Mesothelial cell of epicardium (in vitro differentiated cells): ENCODE results near the gene IL7R. TPM values are rescaled to one million over a fixed set of nuclear protein-coding genes. Genes with fewer than 3 reads are reported as not detected.
A peak's percentile ranks its signal among the peaks of the same experiment; 100 is the strongest.

Experiments used
- DNase-seq, 2 experiments: peaks; one replicate each; pipeline ENCODE4 v3.0.0; 2021; ENCODE audit warnings: low spot score in 2 of 2; ENCODE audit not compliant: unreplicated experiment in 2 of 2
- H3K27ac Mint-ChIP-seq: 2 replicates; pipeline ENCODE4 v1.8.0; 2021; ENCODE audit warnings: mixed read lengths
- H3K27me3 Mint-ChIP-seq: 2 replicates; pipeline ENCODE4 v1.8.0; 2021; ENCODE audit warnings: low read depth, mixed read lengths
- H3K36me3 Mint-ChIP-seq: 2 replicates; pipeline ENCODE4 v1.8.0; 2021; ENCODE audit warnings: mixed read lengths
- H3K4me1 Mint-ChIP-seq: 2 replicates; pipeline ENCODE4 v1.8.0; 2021; ENCODE audit warnings: mixed read lengths
- H3K4me3 Mint-ChIP-seq: 2 replicates; pipeline ENCODE4 v1.8.0; 2021; ENCODE audit warnings: mild to moderate bottlenecking, moderate library complexity, mixed read lengths
- H3K9me3 Mint-ChIP-seq: 2 replicates; pipeline ENCODE4 v1.8.0; 2021; ENCODE audit warnings: mixed read lengths
- CTCF ChIP-seq: fragments of 200-600 bp; sonication (generic); IDR thresholded peaks from one replicate; pipeline ENCODE4 v1.5.0; 2021; ENCODE audit warnings: antibody characterized with exemption; ENCODE audit not compliant: unreplicated experiment
- total RNA-seq: library from RNA; stranded (reverse); gene quantifications from 3 replicates; pipeline ENCODE4 v1.2.1, GENCODE V29; 2021

IL7R gene
- total RNA-seq, 1 donor from 2014 or later = 0.13 TPM

GRCh38 chr5:35921930-35922329 lies 65.2 kb downstream of the IL7R start:
- Mint-ChIP-seq H3K27me3 (peaks cover 59% of the 10 kb centered on the region), H3K4me3 (no peak overlapping the region), H3K4me1 (peaks cover 12% of the 10 kb centered on the region), H3K9me3 (peaks cover 13% of the 10 kb centered on the region), H3K27ac (no peak overlapping the region), H3K36me3 (no peaks in the 10 kb centered on the region)
- no peak for TF ChIP-seq CTCF
- DNase-seq = no peak

DNA sequence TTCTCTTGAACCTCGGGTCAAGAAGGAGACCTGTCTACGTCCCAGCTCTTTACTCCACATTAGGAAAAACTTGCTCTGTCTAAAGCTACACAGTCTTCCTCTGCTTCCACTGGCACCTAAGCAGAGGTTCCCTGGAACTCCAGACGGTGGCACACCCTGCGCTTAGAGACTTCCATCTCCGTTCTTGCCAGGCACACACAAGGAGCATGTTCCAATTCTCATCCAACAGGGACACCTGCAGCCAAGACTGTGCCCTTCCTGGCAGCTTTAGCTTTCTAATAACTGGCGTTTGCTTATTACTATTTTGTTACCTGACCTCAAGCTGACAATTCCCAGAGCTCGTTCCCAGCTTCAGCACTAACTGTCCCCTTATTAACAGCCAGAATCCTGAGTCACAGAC lies 65.8 kb downstream of the IL7R start:
- DNase-seq = no peak
- H3K4me3 Mint-ChIP-seq = no peak overlapping the region
- no peak for TF ChIP-seq CTCF
- H3K9me3 Mint-ChIP-seq = peaks cover 13% of the 10 kb centered on the region
- no peak overlapping the region for H3K27ac Mint-ChIP-seq
- no peaks in the 10 kb centered on the region for H3K36me3 Mint-ChIP-seq
- peaks cover 64% of the 10 kb centered on the region for H3K27me3 Mint-ChIP-seq
- peaks cover 12% of the 10 kb centered on the region for H3K4me1 Mint-ChIP-seq

- DNase-seq = no peak
- Mint-ChIP-seq H3K36me3 (no peaks in the 10 kb centered on the region), H3K4me3 (no peak overlapping the region), H3K27ac (no peak overlapping the region), H3K27me3 (peaks cover 80% of the 10 kb centered on the region), H3K9me3 (peaks cover 4% of the 10 kb centered on the region), H3K4me1 (peaks cover 11% of the 10 kb centered on the region)
- TF ChIP-seq CTCF = no peak
Measured at GRCh38 chr5:35924122-35924949, 67.6 kb downstream of the IL7R start.

DNA sequence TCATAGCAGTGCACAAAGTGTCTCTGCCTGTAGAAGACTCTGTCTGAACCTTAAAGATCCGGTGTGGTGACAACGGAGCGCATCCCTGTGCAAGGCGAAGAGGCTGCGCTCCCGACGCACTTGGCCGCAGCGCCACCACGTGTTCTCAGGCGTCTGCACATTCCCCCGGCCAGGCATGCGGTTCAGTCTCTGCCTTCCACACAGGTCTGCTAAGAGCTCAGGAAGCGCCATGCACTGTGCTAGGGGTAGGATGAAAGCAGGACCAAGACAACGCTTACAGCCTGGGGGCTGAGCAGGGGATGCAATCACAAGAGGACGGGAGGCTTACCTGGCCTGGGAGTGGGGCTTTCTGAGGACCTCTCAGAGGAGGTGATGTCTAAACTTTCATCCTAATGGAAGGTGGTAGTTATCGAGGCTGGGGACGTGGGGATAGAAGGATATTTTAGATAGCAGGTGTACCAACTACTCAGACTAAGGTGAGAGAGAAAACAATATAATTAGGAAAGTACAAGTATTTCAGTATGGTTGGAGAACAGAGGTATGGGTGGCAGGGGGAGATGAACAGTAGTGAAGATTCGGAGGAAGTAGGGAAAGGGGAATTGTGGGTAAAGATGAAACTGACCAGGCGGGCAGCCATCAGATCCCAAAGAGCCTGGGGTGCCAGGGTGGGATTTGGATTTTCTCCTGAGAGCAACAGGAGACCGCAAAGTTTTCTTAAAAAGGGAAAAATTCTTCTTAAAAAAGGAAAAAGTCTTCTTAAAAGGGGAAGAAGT lies 68.4 kb downstream of the IL7R start:
- H3K4me3 Mint-ChIP-seq = no peak overlapping the region
- peaks cover 80% of the 10 kb centered on the region for H3K27me3 Mint-ChIP-seq
- peaks cover 7% of the 10 kb centered on the region for H3K4me1 Mint-ChIP-seq

More for the DNA sequence above, 68.4 kb downstream of the IL7R start:
- Mint-ChIP-seq H3K36me3 (no peaks in the 10 kb centered on the region), H3K27ac (no peak overlapping the region), H3K9me3 (no peaks in the 10 kb centered on the region)
- DNase-seq = peak; percentile 43 to 74
- TF ChIP-seq CTCF = peak; percentile 50
